Esophagus mucosa (tissue), 1 donor: ENCODE results near the gene CYP24A1. TPM values are rescaled to one million over a fixed set of nuclear protein-coding genes. Genes with fewer than 3 reads are reported as not detected.

ENCODE experiments used
- ATAC-seq: fragments of 200-7000 bp; cut with Tn5 transposase; one replicate; pipeline ENCODE4 v1.9.1; 2020
- total RNA-seq: library from RNA; stranded (reverse); gene quantifications from one replicate; pipeline ENCODE4 v1.2.4, GENCODE V29; 2023
- donor health status: DM: yes; HTN: yes; CAD: no.

The CYP24A1 gene
- total RNA-seq, 1 donor from 2014 or later, result 1.3 TPM

GRCh38 chr20:54172856-54173652, 732 bp downstream of the CYP24A1 start:
- no peak for ATAC-seq

DNA sequence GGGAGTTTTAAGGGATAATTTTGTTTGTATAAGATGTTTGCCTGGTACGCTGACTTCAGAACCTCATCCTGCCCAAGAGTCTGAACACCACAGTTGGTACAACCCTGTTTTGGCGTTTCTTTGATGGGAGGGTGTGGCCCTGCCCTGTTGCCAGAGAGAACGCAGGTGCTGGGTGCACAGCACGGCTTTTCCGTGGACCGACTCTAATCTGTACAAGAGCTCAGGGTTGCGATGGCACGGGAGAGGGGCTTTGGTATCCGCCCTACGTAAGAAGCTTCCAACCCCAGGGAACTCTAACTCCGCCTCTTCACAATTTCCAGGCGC, 1.3 kb downstream of the CYP24A1 start:
- ATAC-seq, result no peak

DNA sequence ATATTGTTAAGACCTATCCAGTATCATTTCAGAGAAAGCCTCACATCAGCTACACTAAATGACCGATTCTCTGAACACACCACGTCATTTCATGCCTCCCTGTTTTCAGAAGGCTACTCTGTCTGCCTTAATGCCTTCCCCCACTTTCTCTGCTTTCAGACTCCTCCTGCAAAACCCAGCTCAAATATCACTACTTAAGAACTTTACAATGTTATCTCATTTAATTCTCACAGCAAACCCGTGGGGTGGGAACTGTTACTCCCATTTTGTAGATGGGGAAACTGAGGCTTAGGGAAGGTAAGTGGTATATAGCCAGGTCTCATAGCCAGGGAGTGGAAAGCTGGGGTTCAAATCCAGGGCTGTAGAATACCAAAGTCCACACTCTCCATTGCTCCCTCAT, 2.8 kb downstream of the CYP24A1 start:
- ATAC-seq, result no peak

DNA sequence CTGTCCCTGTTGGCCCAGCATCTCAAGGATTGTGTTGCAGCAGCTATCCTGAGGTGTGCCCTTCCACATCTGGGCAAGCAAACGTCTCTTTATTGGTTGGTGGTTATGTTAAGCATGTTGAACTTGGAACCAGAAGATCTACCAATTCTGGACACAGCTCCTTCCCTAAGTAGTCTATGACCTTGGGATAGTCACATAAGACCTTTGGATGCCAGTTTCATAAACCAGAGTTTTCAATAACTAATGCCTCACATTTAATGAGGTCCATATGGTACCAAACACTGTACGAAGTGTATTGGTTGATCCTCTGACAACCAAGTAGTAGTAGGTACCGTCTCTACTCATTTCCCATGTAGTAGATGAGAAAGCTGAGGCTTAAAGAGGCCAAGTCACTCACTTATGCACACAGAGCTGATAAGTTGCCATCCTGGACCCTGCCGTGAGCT, 3.7 kb downstream of the CYP24A1 start:
- no peak for ATAC-seq

- ATAC-seq, result no peak
Measured at GRCh38 chr20:54168961-54169862, 4.6 kb downstream of the CYP24A1 start.

DNA sequence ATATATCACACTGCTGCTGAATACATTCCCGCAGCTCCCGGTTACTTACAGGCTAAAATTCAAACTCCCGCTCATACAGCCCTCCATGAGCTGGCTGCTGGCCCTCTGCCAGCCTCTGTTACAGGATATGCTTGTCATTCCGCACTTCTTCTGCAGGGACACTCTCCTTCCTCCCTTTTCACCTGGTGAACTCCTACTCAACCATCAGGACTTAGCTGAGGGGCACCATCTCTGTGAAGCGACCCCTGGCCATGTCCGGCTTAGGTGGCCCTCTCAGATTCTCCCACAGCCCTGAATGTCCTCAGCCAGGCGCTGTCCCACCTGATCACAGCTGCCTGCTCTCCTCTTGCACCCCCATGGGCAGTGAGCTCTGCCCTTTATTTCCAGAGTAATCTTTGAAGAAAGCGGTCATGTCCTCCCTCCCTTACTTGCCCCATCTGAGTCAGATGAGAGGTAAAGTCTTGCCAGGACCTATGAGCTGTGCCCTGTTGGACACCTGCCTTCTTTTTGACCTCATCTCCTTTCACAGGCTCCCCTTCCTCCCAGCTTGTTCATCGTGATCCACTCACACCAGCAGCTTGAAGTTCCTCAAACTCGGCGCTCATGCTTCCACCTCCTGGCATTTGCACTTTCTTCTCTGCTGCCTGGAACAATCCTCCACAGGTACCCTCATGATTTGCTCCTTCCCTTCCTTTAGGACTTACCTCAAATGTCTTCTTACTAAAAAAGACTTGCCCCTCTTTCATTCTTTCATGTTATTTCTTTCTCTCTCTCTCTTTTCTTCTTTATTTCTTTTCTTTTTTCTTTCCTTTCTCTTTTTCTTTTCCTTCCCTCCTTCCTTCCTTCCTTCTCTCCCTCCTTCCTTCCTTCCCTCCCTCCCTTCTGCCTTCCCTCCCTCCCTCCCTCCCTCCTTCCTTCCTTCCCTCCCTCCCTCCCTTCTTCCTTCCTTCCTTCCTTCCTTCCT, 5.6 kb downstream of the CYP24A1 start:
- ATAC-seq, result peak; percentile 29

DNA sequence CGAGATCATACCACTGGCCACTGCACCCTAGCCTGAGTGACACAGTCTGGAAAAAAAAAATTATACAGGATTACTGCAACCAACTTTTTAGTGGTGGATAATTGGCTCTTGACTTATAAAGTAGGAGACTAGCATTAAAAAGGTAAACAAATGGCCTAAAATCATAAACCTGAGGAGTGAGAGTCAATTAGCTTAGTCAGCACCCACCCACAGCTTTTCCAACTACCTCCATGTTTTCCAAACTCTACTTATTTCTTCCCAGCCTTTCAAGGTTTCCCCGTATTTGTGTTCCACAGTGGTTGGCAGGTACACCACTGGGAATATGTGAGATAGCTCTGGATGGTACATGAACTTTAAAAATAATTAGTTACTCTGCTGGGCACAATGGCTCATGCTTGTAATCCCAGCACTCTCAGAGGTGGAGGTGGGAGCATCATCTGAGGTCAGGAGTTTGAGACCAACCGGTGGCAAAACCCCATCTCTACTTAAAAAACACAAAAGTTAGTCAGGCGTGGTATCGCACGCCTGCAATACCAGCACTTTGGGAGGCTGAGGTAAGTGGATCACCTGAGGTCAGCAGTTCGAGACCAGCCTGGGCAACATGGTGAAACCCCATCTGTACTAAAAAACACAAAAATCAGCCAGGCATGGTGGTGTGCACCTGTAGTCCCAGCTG, 6.7 kb downstream of the CYP24A1 start:
- ATAC-seq, result no peak

DNA sequence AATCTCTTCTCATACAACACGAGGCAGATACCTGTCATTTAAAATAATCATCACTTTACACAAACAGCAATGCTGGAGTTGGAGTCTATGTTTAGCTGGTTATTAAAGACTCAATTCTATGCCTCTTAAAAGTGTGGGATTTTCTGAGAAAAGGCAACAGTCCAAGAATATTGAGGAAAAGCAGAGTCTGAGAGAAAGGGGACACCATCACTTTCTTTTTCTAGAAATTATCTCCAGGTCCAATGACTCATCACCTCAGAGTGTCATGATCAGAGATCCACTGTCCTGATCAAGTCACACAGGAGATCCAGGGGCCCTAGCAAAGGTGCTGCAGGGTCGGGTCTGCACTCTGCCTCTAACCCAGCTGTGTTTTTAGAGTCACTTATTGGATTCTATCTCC, 8.0 kb downstream of the CYP24A1 start:
- ATAC-seq, result no peak

DNA sequence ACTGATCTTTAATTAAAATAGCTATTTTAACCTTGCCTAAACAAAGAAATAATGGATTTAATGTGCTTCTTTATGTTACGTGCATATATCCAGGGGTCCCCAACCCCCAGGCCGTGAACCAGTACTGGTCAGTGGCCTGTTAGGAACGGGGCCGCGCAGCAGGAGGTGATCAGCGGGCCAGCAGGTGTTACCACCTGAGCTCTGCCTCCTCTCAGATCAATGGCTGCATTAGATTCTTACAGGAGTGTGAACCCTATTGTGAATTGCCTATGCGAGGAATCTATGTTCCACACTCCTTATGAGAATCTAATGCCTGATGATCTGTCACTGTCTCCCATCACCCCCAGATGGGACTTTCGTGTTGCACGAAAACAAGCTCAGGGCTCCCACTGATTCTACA, 8.8 kb downstream of the CYP24A1 start:
- ATAC-seq, result no peak

DNA sequence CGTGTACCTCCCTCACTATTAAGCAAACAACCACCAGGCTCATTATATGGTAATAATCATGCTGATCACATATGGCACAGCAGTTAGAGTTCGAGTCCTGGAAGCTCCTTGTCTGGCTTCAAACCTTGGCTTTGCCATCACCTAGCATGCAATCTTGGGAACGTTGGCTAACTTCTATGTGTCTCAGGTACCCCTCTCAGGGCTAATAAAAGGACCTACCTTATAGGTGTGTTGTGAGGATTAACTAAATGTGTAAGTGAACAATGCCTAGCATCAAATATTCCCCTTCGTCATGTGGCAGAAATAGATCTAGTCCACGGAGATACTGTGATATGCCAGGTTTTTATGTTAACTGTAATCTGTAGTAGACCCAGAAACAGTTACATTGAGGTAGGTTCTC, 10.4 kb downstream of the CYP24A1 start:
- no peak for ATAC-seq

- no peak for ATAC-seq
Measured at GRCh38 chr20:54162378-54163009, 11.3 kb downstream of the CYP24A1 start.

DNA sequence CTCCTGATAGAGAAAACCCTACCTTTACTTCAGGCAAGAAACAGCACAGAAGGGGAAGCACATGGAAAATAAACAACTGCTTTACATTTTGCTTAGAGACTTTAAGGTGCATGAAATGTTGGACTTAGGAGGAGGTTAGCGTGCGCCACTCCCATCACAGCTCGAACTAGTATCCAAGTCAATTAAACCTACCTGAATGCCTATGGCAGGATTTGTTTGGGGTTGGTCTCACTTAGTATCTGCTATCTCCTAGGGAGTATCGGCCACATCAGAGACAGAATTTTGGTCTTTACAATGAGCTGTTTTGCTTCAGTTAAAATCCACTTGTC, 12.0 kb downstream of the CYP24A1 start:
- no peak for ATAC-seq

GRCh38 chr20:54161008-54161820, 12.6 kb downstream of the CYP24A1 start:
- no peak for ATAC-seq

GRCh38 chr20:54160065-54161007, 13.4 kb downstream of the CYP24A1 start:
- ATAC-seq, result no peak

DNA sequence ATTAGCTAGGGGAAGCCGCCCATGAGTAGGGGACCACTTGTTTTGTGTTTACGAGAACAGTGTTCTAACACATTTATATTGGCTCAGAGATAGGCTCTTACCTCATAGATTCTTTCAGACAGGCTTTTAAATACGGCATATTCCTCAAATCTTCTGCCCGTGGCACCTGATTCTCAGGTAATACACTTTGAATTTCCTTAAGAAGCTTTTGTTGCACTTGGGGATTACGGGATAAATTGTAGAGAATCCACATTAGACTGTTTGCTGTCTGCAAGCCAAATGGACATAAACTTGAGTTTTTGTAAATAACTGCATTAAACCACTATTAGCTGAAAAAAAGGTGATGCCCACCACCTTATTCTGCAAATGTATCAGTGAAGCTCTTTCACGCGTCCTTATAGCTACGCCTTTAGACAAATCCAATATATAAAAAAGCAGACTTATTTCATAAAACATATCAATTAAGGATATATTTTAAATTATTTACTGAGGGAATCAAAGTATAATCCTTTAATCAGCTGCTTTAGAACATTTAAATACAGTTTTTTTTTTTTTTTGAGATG, 14.8 kb downstream of the CYP24A1 start:
- ATAC-seq, result no peak

DNA sequence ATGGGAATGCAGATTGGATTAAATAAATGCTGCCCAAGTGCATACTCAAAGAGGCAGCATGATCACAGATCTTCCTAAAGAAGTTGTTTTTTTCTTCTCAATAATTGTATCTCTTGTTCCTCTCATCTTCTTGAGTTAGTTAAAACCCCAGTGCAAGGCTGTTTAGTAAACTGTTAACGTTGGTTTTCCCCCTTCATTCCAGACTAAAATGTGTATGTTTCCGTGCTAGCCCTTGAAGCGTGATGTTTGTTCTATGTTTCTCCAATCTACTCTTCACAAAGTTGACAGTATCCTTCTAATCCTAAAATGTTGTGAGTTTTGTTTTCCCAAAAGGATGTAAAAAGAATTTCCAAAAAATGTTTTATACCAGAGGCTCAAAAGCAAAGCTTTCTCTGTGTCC, 15.6 kb downstream of the CYP24A1 start:
- ATAC-seq, result no peak

DNA sequence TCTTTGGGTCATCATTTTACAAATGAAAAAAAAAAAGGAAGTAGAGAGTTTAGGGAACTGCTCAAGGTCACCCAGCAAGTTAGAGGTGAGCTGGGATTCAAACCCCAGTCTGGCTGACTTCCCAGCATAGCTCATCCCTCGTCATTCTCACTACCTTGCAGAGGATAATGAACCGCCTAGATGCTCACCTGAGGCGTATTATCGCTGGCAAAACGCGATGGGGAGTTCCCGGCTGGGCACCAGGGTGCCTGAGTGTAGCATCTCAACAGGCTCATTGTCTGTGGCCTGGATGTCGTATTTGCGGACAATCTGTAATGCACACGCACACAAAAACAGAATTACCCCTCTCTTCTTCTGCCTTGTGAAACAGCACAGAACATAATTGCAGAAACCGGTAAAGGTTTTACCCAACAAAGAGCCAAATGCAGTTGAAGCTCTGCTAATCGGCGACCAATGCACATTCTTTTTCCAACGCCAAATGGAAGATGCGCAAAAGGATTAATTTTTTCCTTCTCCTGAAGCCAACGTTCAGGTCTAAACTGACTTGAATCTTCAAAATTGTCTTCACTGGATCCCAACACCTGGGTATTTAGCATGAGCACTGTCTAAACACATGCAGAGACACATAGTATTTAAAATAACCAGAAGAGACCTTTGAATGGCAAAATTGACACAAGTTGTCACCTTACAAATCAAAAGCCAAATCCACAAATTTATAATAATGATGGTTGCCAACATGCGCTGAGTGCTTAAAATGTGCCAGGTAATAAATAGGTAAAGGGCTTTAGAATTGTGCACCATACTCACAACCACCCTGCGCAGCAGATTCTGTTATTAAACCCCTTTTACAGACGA, 16.6 kb downstream of the CYP24A1 start:
- no peak for ATAC-seq

GRCh38 chr20:54156522-54156921, 17.3 kb downstream of the CYP24A1 start:
- no peak for ATAC-seq
